BE2C (cell line): ENCODE measurements around the gene SLIT1.

ENCODE experiments used
- DNase-seq: peaks from one replicate; pipeline ENCODE4 v3.0.0-alpha.2; 2020
- H3K27me3 ChIP-seq: fragments of 250-450 bp; sonication (Bioruptor Pico); 2 replicates; pipeline ENCODE4 v1.5.1; 2020; ENCODE audit warnings: mild to moderate bottlenecking
- H3K36me3 ChIP-seq: fragments of 250-450 bp; sonication (Bioruptor Pico); 2 replicates; pipeline ENCODE4 v1.5.1; 2020; ENCODE audit warnings: mild to moderate bottlenecking
- H3K4me1 ChIP-seq: fragments of 250-450 bp; sonication (Bioruptor Pico); 2 replicates; pipeline ENCODE4 v1.5.1; 2020
- H3K4me3 ChIP-seq: 2 replicates; pipeline ENCODE4 v1.5.1; 2011; ENCODE audit warnings: low read depth, low read length
- H3K9me3 ChIP-seq: fragments of 250-450 bp; sonication (Bioruptor Pico); 2 replicates; pipeline ENCODE4 v1.5.1; 2020
- TF ChIP-seq, protein P1 (sequence below): IDR thresholded peaks from 2 replicates; pipeline ENCODE4 v1.5.1; 2012; ENCODE audit warnings: mild to moderate bottlenecking, low read depth, low read length

The SLIT1 gene

DNA sequence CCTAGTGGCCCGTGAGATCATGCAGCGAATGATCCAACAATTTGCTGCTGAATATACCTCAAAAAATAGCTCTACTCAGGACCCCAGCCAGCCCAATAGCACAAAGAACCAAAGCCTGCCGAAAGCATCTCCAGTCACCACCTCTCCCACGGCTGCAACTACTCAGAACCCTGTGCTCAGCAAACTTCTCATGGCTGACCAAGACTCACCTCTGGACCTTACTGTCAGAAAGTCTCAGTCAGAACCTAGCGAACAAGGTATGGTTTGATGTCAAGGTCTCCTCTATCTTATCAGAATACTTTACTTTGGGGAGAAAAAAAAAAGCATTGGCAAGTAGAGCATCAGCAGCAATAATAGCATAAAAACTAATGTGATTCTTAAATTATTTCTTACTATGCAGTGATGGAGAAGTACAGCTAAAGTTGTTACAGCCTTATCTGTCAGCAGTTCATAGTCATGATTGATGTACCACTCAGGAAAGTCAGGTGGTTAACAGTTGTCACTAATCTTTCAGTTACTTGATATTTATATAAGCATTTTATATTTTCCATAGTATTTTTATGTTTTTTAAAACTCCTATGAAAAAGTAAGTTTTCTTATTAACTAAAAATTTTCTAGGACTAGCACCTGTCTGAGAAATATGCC is 236.6 kb downstream of the SLIT1 start:
- DNase-seq = no peak

More for the DNA sequence above, 236.6 kb downstream of the SLIT1 start:
- Histone ChIP-seq H3K36me3 (0 out of 2 replicates have a peak, but pooled peaks cover 5% of the 10 kb centered on the region), H3K27me3 (no peaks in the 10 kb centered on the region), H3K4me1 (no peaks in the 10 kb centered on the region), H3K9me3 (no peaks in the 10 kb centered on the region), H3K4me3 (no peak overlapping the region)
- TF ChIP-seq, protein P1, sequence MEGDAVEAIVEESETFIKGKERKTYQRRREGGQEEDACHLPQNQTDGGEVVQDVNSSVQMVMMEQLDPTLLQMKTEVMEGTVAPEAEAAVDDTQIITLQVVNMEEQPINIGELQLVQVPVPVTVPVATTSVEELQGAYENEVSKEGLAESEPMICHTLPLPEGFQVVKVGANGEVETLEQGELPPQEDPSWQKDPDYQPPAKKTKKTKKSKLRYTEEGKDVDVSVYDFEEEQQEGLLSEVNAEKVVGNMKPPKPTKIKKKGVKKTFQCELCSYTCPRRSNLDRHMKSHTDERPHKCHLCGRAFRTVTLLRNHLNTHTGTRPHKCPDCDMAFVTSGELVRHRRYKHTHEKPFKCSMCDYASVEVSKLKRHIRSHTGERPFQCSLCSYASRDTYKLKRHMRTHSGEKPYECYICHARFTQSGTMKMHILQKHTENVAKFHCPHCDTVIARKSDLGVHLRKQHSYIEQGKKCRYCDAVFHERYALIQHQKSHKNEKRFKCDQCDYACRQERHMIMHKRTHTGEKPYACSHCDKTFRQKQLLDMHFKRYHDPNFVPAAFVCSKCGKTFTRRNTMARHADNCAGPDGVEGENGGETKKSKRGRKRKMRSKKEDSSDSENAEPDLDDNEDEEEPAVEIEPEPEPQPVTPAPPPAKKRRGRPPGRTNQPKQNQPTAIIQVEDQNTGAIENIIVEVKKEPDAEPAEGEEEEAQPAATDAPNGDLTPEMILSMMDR = no peak
